K562 (cell line): ENCODE data around the gene P3H1. TPM values are rescaled to one million over a fixed set of nuclear protein-coding genes. Genes with fewer than 3 reads are reported as not detected.
A peak's percentile ranks its signal among the peaks of the same experiment; 100 is the strongest.

Experiments
- ATAC-seq: fragments of 200-7000 bp; cut with Tn5 transposase; 3 replicates; pipeline ENCODE4 v1.9.1; 2020; ENCODE audit warnings: moderate library complexity
- BruUV-seq: library from RNA; stranded (reverse); fragments of 400-500 nt; replicated peaks from 2 replicates; lab custom pipeline; 2021; lab: Mats Ljungman, UMichigan
- CTCF ChIA-PET: fragments of 300-600 bp; formaldehyde crosslinking; extraction: SDS; loops from one replicate; lab custom pipeline; 2021; ENCODE audit warnings: low intra/inter-chr PET ratio; lab: Yijun Ruan, JAX
- POLR2A ChIA-PET: fragments of 300-600, 350-650 bp; sonication (Branson Sonifier 250); formaldehyde crosslinking; extraction: SDS; loops from one replicate; lab custom pipeline; 2021; ENCODE audit warnings: antibody characterized with exemption, inconsistent platforms; lab: Yijun Ruan, JAX
- DNase-seq, 4 experiments: peaks; one replicate each; pipeline versions ENCODE4 v3.0.0 to v3.0.0-alpha.2; 2011 to 2018; ENCODE audit warnings: low spot score in 3 of 4, mixed read lengths in 3 of 4; ENCODE audit errors: extremely low read depth in 1 of 4
- FAIRE-seq: peaks from 2 replicates; lab custom pipeline; 2011; peaks lifted over from hg19 to GRCh38; lab: Jason Lieb, UNC
- H2AFZ ChIP-seq: 2 replicates; pipeline ENCODE4 v1.6.0; 2011; ENCODE audit warnings: low read depth, low read length, control low read depth, inconsistent platforms
- H3K27ac ChIP-seq: fragments of 200-600 bp; 3 replicates; pipeline ENCODE4 v1.8.0; 2011; ENCODE audit warnings: low read depth, mild to moderate bottlenecking, control low read depth, inconsistent platforms, low read length, moderate library complexity, mixed read lengths; ENCODE audit errors: extremely low read depth
- H3K27me3 ChIP-seq, 2 experiments: fragments of 300-600 bp in 1 of 2; 2 replicates in 1 of 2; 3 replicates in 1 of 2; pipeline versions ENCODE4 v1.6.0 to v1.8.0; 2011; ENCODE audit warnings: inconsistent platforms in 2 of 2, low read length in 2 of 2, mild to moderate bottlenecking in 1 of 2, mixed read lengths in 1 of 2, moderate library complexity in 1 of 2; ENCODE audit not compliant: control insufficient read depth in 2 of 2, insufficient read depth in 2 of 2
- H3K36me3 ChIP-seq: fragments of 300-600 bp; 3 replicates; pipeline ENCODE4 v1.8.0; 2011; ENCODE audit warnings: mild to moderate bottlenecking, low read length, inconsistent platforms; ENCODE audit not compliant: control insufficient read depth, insufficient read depth
- H3K4me1 ChIP-seq, 2 experiments: fragments of 200-600 bp in 1 of 2; replicated peaks in 1 of 2; 2 replicates in 1 of 2; 3 replicates in 1 of 2; pipeline versions ENCODE4 v1.5.1 to v1.8.0; 2011; ENCODE audit warnings: inconsistent platforms in 2 of 2, low read length in 2 of 2, mild to moderate bottlenecking in 1 of 2, mixed read lengths in 1 of 2, moderate library complexity in 1 of 2; ENCODE audit not compliant: control insufficient read depth in 2 of 2, insufficient read depth in 2 of 2
- H3K4me2 ChIP-seq: 2 replicates; pipeline ENCODE4 v1.6.1; 2011; ENCODE audit warnings: low read length, control low read depth, inconsistent platforms, mixed read lengths; ENCODE audit not compliant: insufficient read depth
- H3K4me3 ChIP-seq: fragments of 200-600 bp; sonication (generic), shearing (Covaris generic); 2 replicates; pipeline ENCODE4 v1.5.1; 2016; ENCODE audit warnings: control low read depth, inconsistent platforms
- H3K79me2 ChIP-seq: fragments of 200-600 bp; 3 replicates; pipeline ENCODE4 v1.8.0; 2011; ENCODE audit warnings: low read length, inconsistent platforms; ENCODE audit not compliant: control insufficient read depth, insufficient read depth
- H3K9ac ChIP-seq, 2 experiments: 2 replicates each; pipeline versions ENCODE4 v1.6.0 to v1.6.1; 2011; ENCODE audit warnings: low read depth in 2 of 2, low read length in 2 of 2, control low read depth in 1 of 2, inconsistent platforms in 1 of 2, mild to moderate bottlenecking in 1 of 2, mixed read lengths in 1 of 2; ENCODE audit not compliant: insufficient read depth in 1 of 2
- H3K9me1 ChIP-seq: one replicate; pipeline ENCODE4 v1.6.0; 2011; ENCODE audit warnings: inconsistent platforms, mild to moderate bottlenecking, low read length, moderate library complexity; ENCODE audit not compliant: control insufficient read depth, insufficient read depth
- H3K9me3 ChIP-seq: replicated peaks from 2 replicates; pipeline ENCODE4 v1.5.1; 2011; ENCODE audit warnings: low read depth, low read length, inconsistent platforms; ENCODE audit not compliant: control insufficient read depth, insufficient read depth
- H4K20me1 ChIP-seq: replicated peaks from 2 replicates; pipeline ENCODE4 v1.6.1; 2011; ENCODE audit warnings: low read length, inconsistent platforms, mixed read lengths; ENCODE audit not compliant: control insufficient read depth, insufficient read depth
- ELK1 ChIP-seq: sonication (generic); formaldehyde crosslinking; IDR thresholded peaks from 2 replicates; pipeline ENCODE4 v1.8.1; 2022; ENCODE audit warnings: missing genetic modification reagents
- MTF1 ChIP-seq: fragments of 250-450 bp; sonication (Bioruptor Pico); IDR thresholded peaks from 2 replicates; pipeline ENCODE4 v1.9.0; 2021; ENCODE audit warnings: moderate library complexity, mild to moderate bottlenecking, inconsistent platforms, borderline replicate concordance
- NR2F6 ChIP-seq: fragments of 450-650 bp; formaldehyde crosslinking; IDR thresholded peaks from 2 replicates; pipeline ENCODE4 v1.4.0; 2020; ENCODE audit warnings: mild to moderate bottlenecking
- VEZF1 ChIP-seq: fragments of 200-800 bp; sonication (Bioruptor generic); IDR thresholded peaks from 2 replicates; pipeline ENCODE4 v1.6.1; 2017; ENCODE audit warnings: missing genetic modification characterization, missing compliant biosample characterization
- ZBTB49 ChIP-seq: sonication (generic); formaldehyde crosslinking; IDR thresholded peaks from 2 replicates; pipeline ENCODE4 v1.8.0; 2022; ENCODE audit warnings: missing genetic modification reagents, mild to moderate bottlenecking, borderline replicate concordance
- ZNF174 ChIP-seq: fragments of 250-450 bp; sonication (Bioruptor Pico); IDR thresholded peaks from 2 replicates; pipeline ENCODE4 v1.4.0; 2020; ENCODE audit warnings: mild to moderate bottlenecking
- ZZZ3 ChIP-seq: fragments of 450-650 bp; IDR thresholded peaks from 2 replicates; pipeline ENCODE4 v1.6.1; 2016; ENCODE audit warnings: antibody characterized with exemption, mild to moderate bottlenecking, moderate library complexity
- WGBS: fragments of 100-300 bp; shearing (Covaris generic); methylation state at CpG from one replicate; pipeline ENCODE4 v1.1.6; 2016; ENCODE audit warnings: low coverage, mixed read lengths; ENCODE audit not compliant: insufficient coverage; ENCODE audit errors: missing lambda C conversion rate; 5-methylcytosine and 5-hydroxymethylcytosine counted together
- in situ Hi-C: fragments of 300-500 bp; cut with MboI; formaldehyde crosslinking; loops from 4 replicates; pipeline ENCODE4 v1.15.0; 2018; ENCODE audit warnings: inconsistent platforms, mixed read lengths
- intact Hi-C: fragments of 100-400 bp; cut with micrococcal nuclease; formaldehyde crosslinking; loops from 2 replicates; pipeline ENCODE4 v1.14.2; 2022
- polyA plus RNA-seq, 8 experiments: library from polyadenylated mRNA; depleted of rRNA in 4 of 8; stranded (reverse) in 5 of 8; unstranded in 3 of 8; fragments of >200 nt; fragmentation: Nextera tagmentation in 2 of 8; fragmentation: Illumina TruSeq in 1 of 8; extraction: Ambion mirVana in 2 of 8; extraction: Trizol in 1 of 8; gene quantifications; 2 replicates each; pipeline versions ENCODE4 v1.2.1 to v1.2.3, GENCODE V29; 2011 to 2014; ENCODE audit warnings: inconsistent platforms in 1 of 8, missing spikeins in 1 of 8
- total RNA-seq, 7 experiments: library from RNA; depleted of rRNA in 6 of 7; stranded (reverse); fragments of >200 nt in 6 of 7; fragmentation: Illumina TruSeq in 2 of 7; extraction: Trizol in 2 of 7; gene quantifications; 2 replicates each; pipeline versions ENCODE4 v1.2.1 to v1.2.3, GENCODE V29; 2011 to 2021; ENCODE audit warnings: low replicate concordance in 1 of 7

Gene P3H1
- total and polyA plus RNA-seq, 9 of the 15 experiments (the other 6 are each of a cell fraction or from before 2014, with no cell fraction given) = 1.7 to 81.7 (median 45.7) TPM

- Histone ChIP-seq H3K4me2 (no peak overlapping the region), H3K36me3 (peaks cover 7% of the 10 kb centered on the region; the same call in 2 of the 3 replicates), H2AFZ (no peak overlapping the region), H3K9ac (no peak overlapping the region), H3K9me3 (no peaks in the 10 kb centered on the region), H3K27me3 (no peaks in the 10 kb centered on the region), H3K27ac (no peak overlapping the region), H3K4me3 (no peak overlapping the region), H3K9me1 (no peaks in the 10 kb centered on the region)
- in situ Hi-C loops (no loop called here), intact Hi-C loops (no loop called here)
- POLR2A ChIA-PET = no interaction called here
- 100% methylated on average over 1 of the region's 1 CpG for WGBS
- DNase-seq (peak in 2 of 4 experiments; percentile 4 to 5), ATAC-seq (no peak), FAIRE-seq (no peak)
- no TSS peak for BruUV-seq
- TF ChIP-seq MTF1 (CRISPR knock-in tag) (no peak), ZZZ3 (no peak), ZBTB49 (CRISPR knock-in tag) (no peak), ELK1 (CRISPR knock-in tag) (no peak), NR2F6 (CRISPR knock-in tag) (no peak), VEZF1 (CRISPR knock-in tag) (no peak), ZNF174 (no peak)
- TF ChIP-seq, all 486 proteins: peak for 0
- Histone ChIP-seq H3K4me1 (no peaks in the 10 kb centered on the region), H3K79me2 (no peaks in the 10 kb centered on the region), H4K20me1 (no peaks in the 10 kb centered on the region)
- CTCF ChIA-PET = no interaction called here
Measured at GRCh38 chr1:42720868-42721267, 46.0 kb downstream of the P3H1 start.
